ENCODE data around the gene KCNAB3. TPM values are rescaled to one million over a fixed set of nuclear protein-coding genes. Genes with fewer than 3 reads are reported as not detected.

The KCNAB3 gene
- total RNA-seq, 1 donor from 2014 or later: 1.6 TPM

DNA sequence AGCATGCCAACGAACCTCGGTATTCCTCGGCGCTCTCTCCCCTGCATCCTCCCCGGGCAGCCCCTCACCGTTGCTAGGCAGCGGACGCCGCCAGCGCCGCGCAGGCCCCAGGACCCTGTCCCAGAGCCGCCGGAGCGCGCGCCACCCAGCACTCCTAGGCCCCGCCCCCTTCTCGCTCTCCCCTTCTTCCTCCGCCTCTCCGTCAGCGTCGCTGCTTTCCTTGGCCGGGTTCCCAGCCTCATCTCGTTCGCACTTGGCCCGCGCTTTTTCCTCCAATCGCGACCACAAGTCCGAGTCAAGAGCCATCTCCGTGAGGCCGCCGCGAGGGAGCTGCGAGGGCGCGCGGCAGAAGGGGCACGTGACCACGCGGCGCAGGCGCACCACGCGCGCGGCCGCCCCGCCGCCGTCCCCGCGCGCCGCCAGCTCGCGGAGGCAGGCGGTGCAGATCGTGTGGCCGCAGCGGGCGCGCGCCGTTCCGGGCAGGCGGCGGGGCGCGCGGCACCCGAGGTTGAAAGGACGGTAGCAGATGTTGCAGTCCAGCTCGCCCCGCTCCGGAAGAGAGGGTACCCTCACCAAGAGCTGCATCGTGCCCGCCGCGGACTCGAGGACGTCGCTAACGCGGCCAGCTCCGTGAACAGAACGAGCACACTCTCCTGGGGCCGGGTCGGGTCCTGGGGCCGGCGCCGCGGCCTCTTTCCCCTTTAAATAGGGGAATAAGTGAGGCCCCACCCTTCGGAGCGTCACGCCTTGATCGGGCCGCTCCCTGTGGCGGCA, 13.9 kb downstream of the KCNAB3 start, which contains the start of gene RNF227:
Gene RNF227 (minus strand): TSS at position 679 of the 774 bp plus-strand sequence. CDS start 94 bp downstream, at position 585.
- peak; percentile 72 for DNase-seq (ENCODE audit: low spot score)
- Mint-ChIP-seq H3K4me3 (ENCODE audit: unreplicated experiment) (peak within 1 kb of the TSS; percentile 88), H3K9me3 (ENCODE audit: unreplicated experiment) (no peaks in the 10 kb centered on the region), H3K36me3 (ENCODE audit: low read depth, unreplicated experiment) (peaks cover 3% of the 10 kb centered on the region), H3K27ac (ENCODE audit: unreplicated experiment) (no peak within 1 kb of the TSS), H3K27me3 (ENCODE audit: unreplicated experiment) (peaks cover 16% of the 10 kb centered on the region), H3K4me1 (ENCODE audit: unreplicated experiment) (peaks cover 27% of the 10 kb centered on the region)
- TF ChIP-seq, protein P1, sequence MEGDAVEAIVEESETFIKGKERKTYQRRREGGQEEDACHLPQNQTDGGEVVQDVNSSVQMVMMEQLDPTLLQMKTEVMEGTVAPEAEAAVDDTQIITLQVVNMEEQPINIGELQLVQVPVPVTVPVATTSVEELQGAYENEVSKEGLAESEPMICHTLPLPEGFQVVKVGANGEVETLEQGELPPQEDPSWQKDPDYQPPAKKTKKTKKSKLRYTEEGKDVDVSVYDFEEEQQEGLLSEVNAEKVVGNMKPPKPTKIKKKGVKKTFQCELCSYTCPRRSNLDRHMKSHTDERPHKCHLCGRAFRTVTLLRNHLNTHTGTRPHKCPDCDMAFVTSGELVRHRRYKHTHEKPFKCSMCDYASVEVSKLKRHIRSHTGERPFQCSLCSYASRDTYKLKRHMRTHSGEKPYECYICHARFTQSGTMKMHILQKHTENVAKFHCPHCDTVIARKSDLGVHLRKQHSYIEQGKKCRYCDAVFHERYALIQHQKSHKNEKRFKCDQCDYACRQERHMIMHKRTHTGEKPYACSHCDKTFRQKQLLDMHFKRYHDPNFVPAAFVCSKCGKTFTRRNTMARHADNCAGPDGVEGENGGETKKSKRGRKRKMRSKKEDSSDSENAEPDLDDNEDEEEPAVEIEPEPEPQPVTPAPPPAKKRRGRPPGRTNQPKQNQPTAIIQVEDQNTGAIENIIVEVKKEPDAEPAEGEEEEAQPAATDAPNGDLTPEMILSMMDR (IDR thresholded peaks at IDR 0.05; ENCODE audit: unreplicated experiment): no peak

DNA sequence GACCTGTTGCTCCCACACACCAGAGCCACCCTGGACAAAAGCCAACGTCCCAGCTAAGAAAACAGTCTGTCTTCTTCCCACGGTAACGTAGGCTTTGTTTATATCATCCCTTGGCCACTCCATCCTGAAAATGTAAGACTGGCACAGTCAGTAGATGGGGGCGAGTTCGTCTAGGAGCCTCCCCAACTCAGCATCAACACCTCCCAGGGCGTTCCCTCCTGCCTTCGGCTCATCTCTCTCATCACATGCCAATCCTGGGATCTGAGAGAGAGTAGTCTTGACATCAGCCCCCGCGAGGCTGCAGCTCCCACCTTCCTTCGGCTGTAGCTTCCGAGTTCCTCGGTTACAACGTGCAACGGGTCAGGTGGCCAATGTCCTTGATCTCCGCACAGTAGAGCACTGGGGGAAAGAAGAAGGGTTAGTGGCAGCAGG, 14.5 kb downstream of the KCNAB3 start:
- peaks cover 23% of the 10 kb centered on the region for H3K4me1 Mint-ChIP-seq (ENCODE audit: unreplicated experiment)

DNA sequence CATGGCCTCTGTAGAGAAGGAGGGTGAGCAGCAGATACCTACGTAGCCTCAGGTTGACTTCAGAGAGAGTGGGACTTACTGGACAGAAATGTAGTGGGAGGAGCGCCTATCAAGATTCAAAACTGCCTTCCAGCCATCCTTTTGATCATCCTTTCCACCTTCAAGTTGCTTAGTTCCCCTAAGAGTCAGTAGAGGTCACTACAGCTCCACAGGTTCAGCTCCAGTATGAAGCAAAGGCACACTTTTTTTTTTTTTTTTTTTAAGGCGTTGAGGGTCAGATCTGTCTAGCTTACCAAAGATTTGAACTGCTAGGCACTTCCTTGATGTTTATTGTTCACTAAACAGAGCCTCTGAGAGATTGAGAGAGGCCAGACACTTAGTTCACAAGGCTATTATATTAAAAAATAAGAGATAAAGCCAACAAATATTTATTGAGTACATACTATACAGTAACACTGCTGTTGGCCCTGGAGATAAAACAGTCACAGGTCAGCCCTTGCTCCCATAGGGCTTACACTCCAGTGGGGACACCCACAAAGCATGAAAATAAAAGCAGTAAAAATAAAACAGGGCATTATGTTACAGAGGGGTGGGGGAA, 16.6 kb downstream of the KCNAB3 start:
- TF ChIP-seq, protein P1 (IDR thresholded peaks at IDR 0.05; ENCODE audit: unreplicated experiment): peak; percentile 23
- peaks cover 15% of the 10 kb centered on the region for H3K4me1 Mint-ChIP-seq (ENCODE audit: unreplicated experiment)
- peaks cover 24% of the 10 kb centered on the region for H3K36me3 Mint-ChIP-seq (ENCODE audit: low read depth, unreplicated experiment)
- no peak overlapping the region for H3K4me3 Mint-ChIP-seq (ENCODE audit: unreplicated experiment)
- H3K27me3 Mint-ChIP-seq (ENCODE audit: unreplicated experiment): peaks cover 19% of the 10 kb centered on the region
- H3K27ac Mint-ChIP-seq (ENCODE audit: unreplicated experiment): no peak overlapping the region
- DNase-seq (ENCODE audit: low spot score): peak; percentile 31
- H3K9me3 Mint-ChIP-seq (ENCODE audit: unreplicated experiment): no peaks in the 10 kb centered on the region

More for the DNA sequence above, 14.5 kb downstream of the KCNAB3 start:
- Mint-ChIP-seq H3K4me3 (ENCODE audit: unreplicated experiment) (peak overlapping the region; percentile 88), H3K9me3 (ENCODE audit: unreplicated experiment) (no peaks in the 10 kb centered on the region), H3K36me3 (ENCODE audit: low read depth, unreplicated experiment) (peaks cover 8% of the 10 kb centered on the region), H3K27ac (ENCODE audit: unreplicated experiment) (no peak overlapping the region), H3K27me3 (ENCODE audit: unreplicated experiment) (peaks cover 19% of the 10 kb centered on the region)
- TF ChIP-seq, protein P1 (IDR thresholded peaks at IDR 0.05; ENCODE audit: unreplicated experiment): no peak
- DNase-seq (ENCODE audit: low spot score): no peak

DNA sequence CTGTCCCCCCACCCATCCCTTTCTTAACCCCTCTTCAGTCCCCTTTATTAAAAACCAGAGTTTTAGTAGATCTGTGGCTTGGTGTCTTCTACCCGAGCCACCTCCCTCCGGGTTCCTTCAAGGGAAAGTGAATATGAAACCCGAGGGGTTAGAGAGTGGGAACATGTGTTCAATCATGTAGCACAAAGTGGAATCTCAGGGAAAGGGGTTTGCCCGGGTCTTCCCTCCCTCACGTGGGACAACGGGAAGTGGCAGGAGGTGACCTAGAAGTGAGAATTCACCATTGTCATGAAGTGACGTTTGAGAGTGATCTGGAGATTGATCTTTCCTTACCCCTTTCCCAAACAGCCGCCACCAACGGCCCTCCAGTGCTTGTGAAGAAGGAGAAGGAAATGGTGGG, 18.5 kb downstream of the KCNAB3 start:
- H3K27me3 Mint-ChIP-seq (ENCODE audit: unreplicated experiment): peaks cover 15% of the 10 kb centered on the region
- TF ChIP-seq, protein P1 (IDR thresholded peaks at IDR 0.05; ENCODE audit: unreplicated experiment): no peak
- peaks cover 38% of the 10 kb centered on the region for H3K36me3 Mint-ChIP-seq (ENCODE audit: low read depth, unreplicated experiment)
- H3K9me3 Mint-ChIP-seq (ENCODE audit: unreplicated experiment): no peaks in the 10 kb centered on the region
- no peak overlapping the region for H3K4me3 Mint-ChIP-seq (ENCODE audit: unreplicated experiment)
- DNase-seq (ENCODE audit: low spot score): no peak
- H3K4me1 Mint-ChIP-seq (ENCODE audit: unreplicated experiment): peaks cover 8% of the 10 kb centered on the region
- no peak overlapping the region for H3K27ac Mint-ChIP-seq (ENCODE audit: unreplicated experiment)

DNA sequence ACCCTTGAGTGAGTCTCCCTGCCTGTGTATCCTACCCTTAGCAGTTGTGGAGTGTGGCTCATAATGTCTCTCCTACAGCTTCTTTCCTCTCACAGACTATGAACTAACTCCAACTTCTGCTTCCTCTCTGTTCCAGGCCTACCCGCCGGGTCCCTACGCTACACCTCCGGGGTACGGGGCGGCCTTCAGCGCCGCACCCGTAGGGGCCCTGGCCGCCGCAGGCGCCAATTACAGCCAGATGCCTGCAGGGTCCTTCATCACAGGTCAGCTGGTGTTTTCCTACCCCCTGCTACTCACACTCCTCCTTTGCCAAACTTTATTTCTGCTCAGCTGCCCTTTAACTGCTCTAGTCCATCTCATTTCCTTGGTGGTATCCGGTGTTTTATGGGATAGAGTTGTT, 18.9 kb downstream of the KCNAB3 start:
- H3K4me3 Mint-ChIP-seq (ENCODE audit: unreplicated experiment): no peak overlapping the region
- H3K27ac Mint-ChIP-seq (ENCODE audit: unreplicated experiment): no peak overlapping the region
- peaks cover 40% of the 10 kb centered on the region for H3K36me3 Mint-ChIP-seq (ENCODE audit: low read depth, unreplicated experiment)
- peaks cover 15% of the 10 kb centered on the region for H3K27me3 Mint-ChIP-seq (ENCODE audit: unreplicated experiment)
- TF ChIP-seq, protein P1 (IDR thresholded peaks at IDR 0.05; ENCODE audit: unreplicated experiment): no peak
- no peaks in the 10 kb centered on the region for H3K9me3 Mint-ChIP-seq (ENCODE audit: unreplicated experiment)
- no peak for DNase-seq (ENCODE audit: low spot score)
- H3K4me1 Mint-ChIP-seq (ENCODE audit: unreplicated experiment): peaks cover 8% of the 10 kb centered on the region
